Mesothelial cell of epicardium (in vitro differentiated cells): ENCODE measurements around the gene IFITM2. TPM values are rescaled to one million over a fixed set of nuclear protein-coding genes. Genes with fewer than 3 reads are reported as not detected.

Source experiments
- DNase-seq, 2 experiments: peaks; one replicate each; pipeline ENCODE4 v3.0.0; 2021; ENCODE audit warnings: low spot score in 2 of 2; ENCODE audit not compliant: unreplicated experiment in 2 of 2
- H3K27ac Mint-ChIP-seq: 2 replicates; pipeline ENCODE4 v1.8.0; 2021; ENCODE audit warnings: mixed read lengths
- H3K27me3 Mint-ChIP-seq: 2 replicates; pipeline ENCODE4 v1.8.0; 2021; ENCODE audit warnings: low read depth, mixed read lengths
- H3K36me3 Mint-ChIP-seq: 2 replicates; pipeline ENCODE4 v1.8.0; 2021; ENCODE audit warnings: mixed read lengths
- H3K4me1 Mint-ChIP-seq: 2 replicates; pipeline ENCODE4 v1.8.0; 2021; ENCODE audit warnings: mixed read lengths
- H3K4me3 Mint-ChIP-seq: 2 replicates; pipeline ENCODE4 v1.8.0; 2021; ENCODE audit warnings: mild to moderate bottlenecking, moderate library complexity, mixed read lengths
- H3K9me3 Mint-ChIP-seq: 2 replicates; pipeline ENCODE4 v1.8.0; 2021; ENCODE audit warnings: mixed read lengths
- total RNA-seq: library from RNA; stranded (reverse); gene quantifications from 3 replicates; pipeline ENCODE4 v1.2.1, GENCODE V29; 2021
- TF ChIP-seq, protein P1 (sequence below): fragments of 200-600 bp; sonication (generic); IDR thresholded peaks from one replicate; pipeline ENCODE4 v1.5.0; 2021; ENCODE audit warnings: antibody characterized with exemption; ENCODE audit not compliant: unreplicated experiment

The IFITM2 gene
- total RNA-seq, 1 donor from 2014 or later = 208 TPM

DNA sequence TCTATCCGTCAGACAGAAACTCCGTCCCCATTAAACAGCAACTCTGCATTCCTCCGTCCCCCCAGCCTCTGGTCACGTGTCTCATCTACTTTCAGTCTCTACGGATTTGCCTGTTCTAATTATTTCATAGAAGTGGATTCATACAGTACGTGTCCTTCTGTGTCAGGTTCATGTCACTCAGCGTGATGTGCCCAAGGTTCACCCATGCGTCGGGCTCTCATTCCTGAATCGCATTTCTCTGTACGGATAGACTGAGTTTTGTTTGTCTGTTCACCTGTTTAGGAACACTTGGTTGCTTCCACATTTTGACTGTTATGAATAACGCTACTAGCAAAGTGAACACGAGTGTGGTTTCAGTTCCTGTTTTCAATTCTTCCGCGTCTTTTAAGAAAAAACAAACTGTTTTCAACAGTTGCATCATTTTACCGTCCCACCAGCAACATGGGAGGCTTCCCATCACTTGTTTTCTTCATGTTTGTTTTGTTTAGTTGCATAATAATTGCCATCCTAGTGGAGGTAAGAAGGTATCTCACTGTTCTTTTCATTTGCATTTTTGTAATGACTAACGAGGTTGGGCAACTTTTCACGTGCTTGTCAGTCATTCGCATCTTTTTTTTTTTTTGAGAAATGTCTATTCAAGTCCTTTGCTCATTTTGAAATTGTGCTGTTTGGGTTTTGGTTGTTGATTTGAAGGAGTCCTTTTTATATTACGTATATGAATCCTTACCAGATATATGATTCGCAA is 38.3 kb upstream of the IFITM2 start:
- H3K9me3 Mint-ChIP-seq = peaks cover 3% of the 10 kb centered on the region
- peaks cover 20% of the 10 kb centered on the region for H3K27me3 Mint-ChIP-seq
- H3K27ac Mint-ChIP-seq = no peak overlapping the region
- TF ChIP-seq, protein P1, sequence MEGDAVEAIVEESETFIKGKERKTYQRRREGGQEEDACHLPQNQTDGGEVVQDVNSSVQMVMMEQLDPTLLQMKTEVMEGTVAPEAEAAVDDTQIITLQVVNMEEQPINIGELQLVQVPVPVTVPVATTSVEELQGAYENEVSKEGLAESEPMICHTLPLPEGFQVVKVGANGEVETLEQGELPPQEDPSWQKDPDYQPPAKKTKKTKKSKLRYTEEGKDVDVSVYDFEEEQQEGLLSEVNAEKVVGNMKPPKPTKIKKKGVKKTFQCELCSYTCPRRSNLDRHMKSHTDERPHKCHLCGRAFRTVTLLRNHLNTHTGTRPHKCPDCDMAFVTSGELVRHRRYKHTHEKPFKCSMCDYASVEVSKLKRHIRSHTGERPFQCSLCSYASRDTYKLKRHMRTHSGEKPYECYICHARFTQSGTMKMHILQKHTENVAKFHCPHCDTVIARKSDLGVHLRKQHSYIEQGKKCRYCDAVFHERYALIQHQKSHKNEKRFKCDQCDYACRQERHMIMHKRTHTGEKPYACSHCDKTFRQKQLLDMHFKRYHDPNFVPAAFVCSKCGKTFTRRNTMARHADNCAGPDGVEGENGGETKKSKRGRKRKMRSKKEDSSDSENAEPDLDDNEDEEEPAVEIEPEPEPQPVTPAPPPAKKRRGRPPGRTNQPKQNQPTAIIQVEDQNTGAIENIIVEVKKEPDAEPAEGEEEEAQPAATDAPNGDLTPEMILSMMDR = no peak
- H3K4me3 Mint-ChIP-seq = peak overlapping the region; percentile 41
- DNase-seq = no peak
- H3K36me3 Mint-ChIP-seq = no peaks in the 10 kb centered on the region
- H3K4me1 Mint-ChIP-seq = peaks cover 4% of the 10 kb centered on the region

DNA sequence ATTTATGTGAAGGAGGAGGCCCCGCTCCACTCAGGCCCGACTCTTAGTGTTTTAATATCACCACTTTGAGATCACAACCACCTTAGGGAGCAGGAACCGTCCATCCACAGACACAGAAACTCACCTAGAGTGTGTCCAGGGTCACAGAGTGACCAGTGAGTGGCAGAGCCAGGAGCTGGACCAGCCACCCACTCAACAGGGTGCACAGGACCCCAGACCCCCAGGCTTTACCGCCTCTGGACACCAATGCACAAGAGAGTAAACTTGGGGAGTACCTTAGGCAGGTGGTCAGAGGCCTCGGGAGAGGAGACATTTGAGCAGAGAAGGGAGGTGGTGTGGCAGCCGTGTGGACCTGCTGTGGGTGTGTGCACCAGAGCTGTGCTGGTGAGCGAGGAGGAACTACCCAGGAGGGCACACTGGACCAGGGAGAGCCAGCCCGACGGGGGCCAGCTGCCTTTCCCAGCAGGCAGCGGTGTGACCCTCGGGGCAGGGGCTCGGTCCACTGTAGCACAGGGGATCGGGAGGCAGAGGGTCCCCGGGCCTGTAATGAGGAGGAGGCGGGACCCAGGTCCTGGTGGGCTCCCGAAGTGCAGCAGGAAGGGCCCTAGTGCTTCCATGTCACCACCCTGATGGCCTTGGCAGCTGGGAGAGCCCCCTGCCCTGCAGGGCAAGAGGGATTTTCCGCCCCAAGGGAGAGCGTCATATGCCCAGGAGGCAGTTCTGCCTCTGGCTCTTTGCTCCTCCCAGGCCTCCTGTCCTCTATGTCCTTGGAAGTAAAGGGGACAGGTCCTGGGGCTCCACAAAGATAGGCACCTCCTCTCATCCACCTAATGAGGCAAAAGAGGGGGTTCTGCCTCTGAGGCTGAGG is 36.9 kb upstream of the IFITM2 start:
- Mint-ChIP-seq H3K4me3 (no peak overlapping the region), H3K27ac (no peak overlapping the region), H3K36me3 (no peaks in the 10 kb centered on the region), H3K27me3 (peaks cover 20% of the 10 kb centered on the region), H3K9me3 (peaks cover 3% of the 10 kb centered on the region), H3K4me1 (peaks cover 4% of the 10 kb centered on the region)
- TF ChIP-seq, protein P1 = no peak
- DNase-seq = no peak

DNA sequence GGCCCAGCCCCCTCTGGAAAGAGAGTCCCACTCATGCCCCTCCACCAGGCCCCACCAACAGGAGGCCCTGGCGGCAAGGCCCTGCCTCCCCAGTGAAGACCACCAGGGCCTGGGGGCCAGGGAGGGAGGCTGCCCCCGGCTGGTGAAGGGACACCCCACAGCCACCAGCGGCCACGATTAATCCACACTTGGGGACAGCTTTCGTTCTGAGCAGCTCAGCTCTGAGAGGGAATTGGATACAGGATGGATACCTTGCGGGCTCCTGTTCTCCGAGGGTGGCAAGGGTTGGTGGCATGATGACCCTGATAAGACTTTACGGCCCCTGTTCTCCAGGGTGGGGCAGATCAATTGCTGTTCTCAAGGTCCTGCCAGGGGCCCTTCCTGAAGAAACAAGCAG is 36.3 kb upstream of the IFITM2 start:
- Mint-ChIP-seq H3K27me3 (peaks cover 20% of the 10 kb centered on the region), H3K4me3 (no peak overlapping the region), H3K27ac (no peak overlapping the region), H3K9me3 (peaks cover 8% of the 10 kb centered on the region), H3K36me3 (no peaks in the 10 kb centered on the region), H3K4me1 (peaks cover 4% of the 10 kb centered on the region)
- no peak for DNase-seq
- TF ChIP-seq, protein P1 = no peak

DNA sequence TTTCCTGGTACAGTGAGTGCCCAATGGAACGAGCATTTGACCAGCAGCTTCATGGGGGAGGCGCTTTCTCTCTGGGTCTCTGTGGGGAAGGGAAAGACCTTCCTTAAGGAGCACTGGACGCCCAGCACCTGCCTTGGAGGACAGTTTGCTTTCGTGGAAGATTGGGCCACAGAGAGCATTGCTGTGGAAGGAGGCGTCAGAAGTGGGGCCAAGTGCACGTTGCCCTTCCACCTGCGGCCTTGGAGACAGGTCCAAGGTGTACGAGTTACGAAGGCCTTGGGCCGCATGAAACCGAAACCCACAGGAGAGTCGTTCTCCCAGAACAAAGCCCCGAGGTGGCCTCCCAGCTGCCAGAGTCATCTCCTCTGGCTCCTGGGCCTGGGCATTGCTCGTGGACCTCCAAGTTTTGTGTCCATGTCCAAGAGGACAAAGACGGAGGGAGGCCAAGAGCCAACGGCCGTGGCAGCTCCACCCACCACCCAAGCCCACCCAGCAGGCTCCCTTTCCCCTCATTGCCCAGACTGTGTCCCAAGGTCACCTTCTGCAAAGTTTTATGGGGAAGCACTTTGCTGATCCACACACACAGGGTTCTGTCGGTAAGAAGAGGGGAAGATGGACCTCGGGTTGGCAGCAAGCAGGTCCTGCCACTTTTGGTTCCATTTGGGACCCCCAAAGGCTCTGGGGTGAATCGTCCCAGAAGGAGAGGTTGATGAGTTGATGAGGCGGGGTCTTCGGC is 35.3 kb upstream of the IFITM2 start:
- Mint-ChIP-seq H3K4me1 (peaks cover 4% of the 10 kb centered on the region), H3K36me3 (no peaks in the 10 kb centered on the region), H3K27ac (no peak overlapping the region), H3K4me3 (no peak overlapping the region), H3K9me3 (peaks cover 11% of the 10 kb centered on the region), H3K27me3 (peaks cover 20% of the 10 kb centered on the region)
- no peak for DNase-seq
- TF ChIP-seq, protein P1 = no peak

DNA sequence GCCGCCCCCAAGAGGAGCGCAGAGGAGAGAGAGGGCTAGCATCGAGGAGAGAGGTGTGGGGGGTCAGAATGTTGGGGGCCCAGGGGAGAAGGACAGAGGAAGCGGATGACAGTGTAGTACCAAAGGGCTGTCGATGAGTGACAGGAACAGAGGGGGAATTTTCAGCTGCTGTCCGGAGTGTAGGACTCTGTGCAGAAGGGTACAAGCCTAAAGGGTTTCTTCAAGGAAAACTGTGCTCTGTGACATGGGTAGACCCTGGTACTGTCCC is 34.8 kb upstream of the IFITM2 start:
- Mint-ChIP-seq H3K4me3 (no peak overlapping the region), H3K27me3 (peaks cover 20% of the 10 kb centered on the region), H3K36me3 (no peaks in the 10 kb centered on the region), H3K4me1 (peaks cover 4% of the 10 kb centered on the region), H3K27ac (no peak overlapping the region), H3K9me3 (peaks cover 11% of the 10 kb centered on the region)
- no peak for DNase-seq
- TF ChIP-seq, protein P1 = no peak
